Mesenchymal stem cell (in vitro differentiated cells and primary cell): ENCODE results near the gene DYNAP.

Source experiments
- DNase-seq: peaks from one replicate; pipeline ENCODE4 v3.0.0-alpha.2; 2013
- H2AFZ ChIP-seq: one replicate; pipeline ENCODE4 v1.6.1; 2013; ENCODE audit warnings: low read depth, mild to moderate bottlenecking, control low read depth, inconsistent platforms, low read length, moderate library complexity
- H2AK5ac ChIP-seq: 2 replicates; pipeline ENCODE4 v1.6.1; 2013; ENCODE audit warnings: low read length, moderate library complexity, mild to moderate bottlenecking, inconsistent platforms; ENCODE audit not compliant: severe bottlenecking
- H2BK120ac ChIP-seq: one replicate; pipeline ENCODE4 v1.6.1; 2013; ENCODE audit warnings: low read depth, mild to moderate bottlenecking, inconsistent platforms, low read length, moderate library complexity
- H2BK12ac ChIP-seq, 2 experiments: one replicate each; pipeline ENCODE4 v1.6.1; 2013; ENCODE audit warnings: inconsistent platforms in 2 of 2, low read length in 2 of 2, mild to moderate bottlenecking in 2 of 2, moderate library complexity in 2 of 2, control low read depth in 1 of 2
- H2BK15ac ChIP-seq: one replicate; pipeline ENCODE4 v1.6.1; 2013; ENCODE audit warnings: mild to moderate bottlenecking, low read depth, inconsistent platforms; ENCODE audit not compliant: poor library complexity, severe bottlenecking
- H2BK5ac ChIP-seq: 2 replicates; pipeline ENCODE4 v1.6.1; 2013; ENCODE audit warnings: low read depth, mild to moderate bottlenecking, low read length, control low read depth, inconsistent platforms; ENCODE audit not compliant: poor library complexity, severe bottlenecking
- H3K14ac ChIP-seq, 2 experiments: one replicate each; pipeline ENCODE4 v1.6.1; 2013; ENCODE audit warnings: inconsistent platforms in 2 of 2, low read length in 2 of 2, control low read depth in 1 of 2, mild to moderate bottlenecking in 1 of 2, moderate library complexity in 1 of 2
- H3K18ac ChIP-seq, 2 experiments: one replicate each; pipeline ENCODE4 v1.6.1; 2013; ENCODE audit warnings: inconsistent platforms in 2 of 2, low read length in 2 of 2, control low read depth in 1 of 2, low read depth in 1 of 2, mild to moderate bottlenecking in 1 of 2
- H3K23ac ChIP-seq, 2 experiments: one replicate each; pipeline ENCODE4 v1.6.1; 2013; ENCODE audit warnings: inconsistent platforms in 2 of 2, low read length in 2 of 2, mild to moderate bottlenecking in 2 of 2, moderate library complexity in 2 of 2, control low read depth in 1 of 2
- H3K27ac ChIP-seq: 2 replicates; pipeline ENCODE4 v1.5.1; 2013; ENCODE audit warnings: mild to moderate bottlenecking, moderate library complexity, low read length, control low read depth, inconsistent platforms; ENCODE audit not compliant: poor library complexity, severe bottlenecking
- H3K27me3 ChIP-seq, 2 experiments: 2 replicates each; pipeline versions ENCODE4 v1.6.1 to v1.7.0; 2013; ENCODE audit warnings: low read length in 2 of 2, mild to moderate bottlenecking in 2 of 2, moderate library complexity in 2 of 2, control low read depth in 1 of 2, inconsistent platforms in 1 of 2; ENCODE audit not compliant: control insufficient read depth in 1 of 2, insufficient read depth in 1 of 2
- H3K36me3 ChIP-seq, 2 experiments: 2 replicates each; pipeline versions ENCODE4 v1.6.1 to v1.7.0; 2013; ENCODE audit warnings: low read length in 2 of 2, control low read depth in 1 of 2, inconsistent platforms in 1 of 2, low read depth in 1 of 2, mild to moderate bottlenecking in 1 of 2; ENCODE audit not compliant: insufficient read depth in 2 of 2, control insufficient read depth in 1 of 2
- H3K4ac ChIP-seq, 2 experiments: one replicate each; pipeline ENCODE4 v1.6.1; 2013; ENCODE audit warnings: inconsistent platforms in 2 of 2, low read length in 2 of 2, mild to moderate bottlenecking in 2 of 2, moderate library complexity in 2 of 2, control low read depth in 1 of 2, low read depth in 1 of 2
- H3K4me1 ChIP-seq: 2 replicates; pipeline ENCODE4 v1.6.1; 2013; ENCODE audit warnings: low read depth, low read length, control low read depth; ENCODE audit not compliant: control insufficient read depth, insufficient read depth
- H3K4me2 ChIP-seq: 2 replicates; pipeline ENCODE4 v1.6.1; 2013; ENCODE audit warnings: low read length, mild to moderate bottlenecking, inconsistent platforms; ENCODE audit not compliant: poor library complexity, severe bottlenecking
- H3K4me3 ChIP-seq, 2 experiments: 2 replicates each; pipeline versions ENCODE4 v1.5.1 to v1.7.0; 2013; ENCODE audit warnings: low read length in 2 of 2, mild to moderate bottlenecking in 2 of 2, control low read depth in 1 of 2, low read depth in 1 of 2; ENCODE audit not compliant: insufficient read depth in 1 of 2
- H3K79me1 ChIP-seq: replicated peaks from 2 replicates; pipeline ENCODE4 v1.6.1; 2013; ENCODE audit warnings: mild to moderate bottlenecking, control low read depth, low read length, inconsistent platforms; ENCODE audit not compliant: poor library complexity, severe bottlenecking
- H3K9ac ChIP-seq: 2 replicates; pipeline ENCODE4 v1.7.0; 2013; ENCODE audit warnings: mild to moderate bottlenecking, low read length, moderate library complexity
- H3K9me3 ChIP-seq: 2 replicates; pipeline ENCODE4 v1.7.0; 2013; ENCODE audit warnings: mild to moderate bottlenecking, low read length; ENCODE audit not compliant: control insufficient read depth
- H4K8ac ChIP-seq: one replicate; pipeline ENCODE4 v1.6.1; 2013; ENCODE audit warnings: inconsistent platforms, mild to moderate bottlenecking, low read length, moderate library complexity
- H4K91ac ChIP-seq: one replicate; pipeline ENCODE4 v1.6.1; 2013; ENCODE audit warnings: mild to moderate bottlenecking, low read length, inconsistent platforms
- WGBS: methylation state at CpG from one replicate; pipeline ENCODE4 v1.1.7; 2013; ENCODE audit warnings: mixed read lengths; 5-methylcytosine and 5-hydroxymethylcytosine counted together

The DYNAP gene

GRCh38 chr18:54630963-54631362 is 39.9 kb downstream of the DYNAP start:
- Histone ChIP-seq H3K4me2 (no peak overlapping the region), H2BK12ac (no peak overlapping the region), H3K36me3 (no peaks in the 10 kb centered on the region), H2BK5ac (no peak overlapping the region), H3K9ac (no peak overlapping the region), H3K4me1 (no peaks in the 10 kb centered on the region), H2BK15ac (no peak overlapping the region), H3K79me1 (no peaks in the 10 kb centered on the region), H3K4ac (no peak overlapping the region), H2AK5ac (no peak overlapping the region), H4K8ac (no peak overlapping the region), H3K4me3 (no peak overlapping the region), H2AFZ (no peak overlapping the region), H3K18ac (no peak overlapping the region), H3K23ac (no peak overlapping the region), H3K27me3 (no peaks in the 10 kb centered on the region), H3K14ac (no peak overlapping the region), H2BK120ac (no peak overlapping the region), H3K9me3 (peaks cover 9% of the 10 kb centered on the region), H4K91ac (no peak overlapping the region), H3K27ac (no peak overlapping the region)
- DNase-seq, result no peak

- Histone ChIP-seq H3K4ac (no peak overlapping the region), H3K23ac (no peak overlapping the region), H3K9me3 (no peaks in the 10 kb centered on the region), H2BK15ac (no peak overlapping the region), H3K4me3 (no peak overlapping the region), H3K27me3 (peaks cover 0 to 5% of the 10 kb centered on the region in 2 experiments), H4K8ac (no peak overlapping the region), H3K9ac (no peak overlapping the region), H2AK5ac (no peak overlapping the region), H3K14ac (no peak overlapping the region), H2AFZ (no peak overlapping the region), H3K27ac (no peak overlapping the region), H3K79me1 (no peaks in the 10 kb centered on the region), H3K4me2 (no peak overlapping the region), H2BK120ac (no peak overlapping the region), H4K91ac (no peak overlapping the region), H3K18ac (no peak overlapping the region), H2BK5ac (no peak overlapping the region), H3K4me1 (no peaks in the 10 kb centered on the region), H3K36me3 (no peaks in the 10 kb centered on the region), H2BK12ac (no peak overlapping the region)
- DNase-seq, result no peak
- WGBS, result 84% methylated on average over 3 of the region's 4 CpGs
These were observed 45.2 kb downstream of the DYNAP start for GRCh38 chr18:54636217-54636616.

- H3K36me3 ChIP-seq, result no peaks in the 10 kb centered on the region
- no peak overlapping the region for H2BK5ac ChIP-seq
- H3K4me3 ChIP-seq, result no peak overlapping the region
- H3K4me1 ChIP-seq, result no peaks in the 10 kb centered on the region
- H2AK5ac ChIP-seq, result no peak overlapping the region
- no peaks in the 10 kb centered on the region for H3K79me1 ChIP-seq
- H2BK120ac ChIP-seq, result no peak overlapping the region
- WGBS, result no CpG with 5 or more reads among the region's 1 CpG
- no peak overlapping the region for H3K14ac ChIP-seq
- no peak overlapping the region for H3K9ac ChIP-seq
- no peak overlapping the region for H3K4me2 ChIP-seq
- H2BK15ac ChIP-seq, result no peak overlapping the region
- H2AFZ ChIP-seq, result no peak overlapping the region
- no peak overlapping the region for H4K8ac ChIP-seq
- DNase-seq, result no peak
- H3K23ac ChIP-seq, result no peak overlapping the region
- no peak overlapping the region for H2BK12ac ChIP-seq
- no peak overlapping the region for H4K91ac ChIP-seq
- no peak overlapping the region for H3K4ac ChIP-seq
- H3K18ac ChIP-seq, result no peak overlapping the region
- H3K27me3 ChIP-seq, result peaks cover 0 to 8% of the 10 kb centered on the region in 2 experiments
- H3K9me3 ChIP-seq, result no peaks in the 10 kb centered on the region
- no peak overlapping the region for H3K27ac ChIP-seq
These were observed 50.7 kb downstream of the DYNAP start for GRCh38 chr18:54641734-54642133.

GRCh38 chr18:54647176-54647575 is 56.1 kb downstream of the DYNAP start:
- Histone ChIP-seq H2AK5ac (no peak overlapping the region), H3K27me3 (peaks cover 0 to 3% of the 10 kb centered on the region in 2 experiments), H3K4me3 (no peak overlapping the region), H3K79me1 (no peaks in the 10 kb centered on the region), H4K91ac (no peak overlapping the region), H3K23ac (no peak overlapping the region), H3K4me1 (no peaks in the 10 kb centered on the region), H3K18ac (no peak overlapping the region), H3K4ac (no peak overlapping the region), H2BK5ac (no peak overlapping the region), H2BK12ac (no peak overlapping the region), H4K8ac (no peak overlapping the region), H3K14ac (no peak overlapping the region), H2BK15ac (no peak overlapping the region), H3K36me3 (no peaks in the 10 kb centered on the region), H3K9ac (no peak overlapping the region), H3K9me3 (no peaks in the 10 kb centered on the region), H3K4me2 (no peak overlapping the region), H2BK120ac (no peak overlapping the region), H2AFZ (no peak overlapping the region), H3K27ac (no peak overlapping the region)
- DNase-seq, result peak; percentile 13
- WGBS, result 18% methylated on average over 2 of the region's 2 CpGs
